ENCODE measurements around the gene CELF5.
A peak's percentile ranks its signal among the peaks of the same experiment; 100 is the strongest.
"Not testable (repeated sequence)": the region's sequence is repeated elsewhere in the genome, so short reads cannot be mapped to it uniquely, and the experiment has no call there.

CELF5 gene

DNA sequence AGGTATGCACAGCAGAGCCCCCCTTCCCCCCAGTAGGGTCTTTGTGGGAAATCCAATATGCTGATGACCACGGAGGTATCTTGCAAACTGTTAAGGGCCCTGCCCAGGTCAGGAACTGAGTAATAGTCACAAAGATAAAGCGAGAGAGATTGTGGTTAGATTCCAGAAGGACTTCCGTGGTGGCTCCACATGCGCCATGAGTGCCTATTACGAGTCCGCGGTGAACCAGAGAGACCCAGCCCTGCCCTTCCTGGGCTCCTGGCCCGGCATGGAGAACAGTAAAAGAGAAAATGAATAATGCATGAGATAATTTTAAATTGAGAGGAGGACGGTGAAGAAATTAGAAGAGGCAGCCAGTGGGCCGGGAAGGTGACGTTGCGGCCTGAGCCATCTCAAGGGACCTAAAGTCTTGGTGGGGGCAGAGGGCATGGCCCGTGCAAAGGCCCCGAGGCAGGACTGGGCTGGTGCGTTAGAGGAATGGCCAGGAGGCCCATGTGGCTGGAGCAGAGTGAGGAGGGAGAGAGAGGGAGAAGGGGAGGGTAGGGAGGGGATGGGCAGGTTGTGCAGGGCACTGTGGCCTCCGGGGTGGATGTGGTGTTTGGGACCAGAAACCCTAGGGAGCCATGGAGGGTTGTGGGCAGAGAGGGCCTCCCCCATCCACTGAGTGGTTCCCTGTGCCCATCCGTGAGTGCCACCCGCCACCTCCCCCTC, 95.3 kb downstream of the CELF5 start:
- DNase-seq: no peak

DNA sequence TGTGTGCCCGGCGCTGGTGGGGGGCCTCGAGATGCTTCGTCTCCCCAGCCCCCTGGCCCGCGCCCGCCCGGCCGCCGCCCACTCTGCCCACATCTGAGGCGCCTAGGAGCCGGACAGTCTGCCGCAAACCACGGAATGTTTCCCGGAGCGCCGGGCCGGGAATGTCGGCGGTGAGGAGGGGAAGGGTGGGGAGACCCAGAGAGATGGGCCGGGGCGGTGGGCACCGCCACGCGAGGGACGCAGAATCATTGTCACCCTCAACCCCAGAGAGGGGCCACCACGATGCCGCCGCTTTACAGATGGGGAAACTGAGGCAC, 95.9 kb downstream of the CELF5 start:
- DNase-seq: no peak

DNA sequence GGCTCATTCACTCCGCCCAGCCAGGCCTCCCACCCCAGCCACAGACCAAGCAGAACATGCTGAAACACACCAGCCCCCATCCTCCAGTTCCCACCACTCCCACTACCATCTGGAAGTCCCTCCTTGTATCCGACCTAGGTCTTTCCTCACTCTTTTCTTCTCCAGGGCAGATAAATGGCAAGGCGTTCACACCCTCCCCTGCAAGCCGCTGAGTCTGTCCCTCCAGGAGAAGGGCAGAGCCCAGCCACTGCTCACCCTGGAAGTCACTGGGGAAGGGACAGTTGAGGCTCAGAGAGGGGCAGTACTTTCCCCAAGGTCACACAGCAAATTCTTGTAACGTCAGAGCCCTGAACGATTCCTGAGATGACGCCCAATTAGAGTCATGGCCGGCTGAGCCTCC, 96.4 kb downstream of the CELF5 start:
- DNase-seq: no peak

DNA sequence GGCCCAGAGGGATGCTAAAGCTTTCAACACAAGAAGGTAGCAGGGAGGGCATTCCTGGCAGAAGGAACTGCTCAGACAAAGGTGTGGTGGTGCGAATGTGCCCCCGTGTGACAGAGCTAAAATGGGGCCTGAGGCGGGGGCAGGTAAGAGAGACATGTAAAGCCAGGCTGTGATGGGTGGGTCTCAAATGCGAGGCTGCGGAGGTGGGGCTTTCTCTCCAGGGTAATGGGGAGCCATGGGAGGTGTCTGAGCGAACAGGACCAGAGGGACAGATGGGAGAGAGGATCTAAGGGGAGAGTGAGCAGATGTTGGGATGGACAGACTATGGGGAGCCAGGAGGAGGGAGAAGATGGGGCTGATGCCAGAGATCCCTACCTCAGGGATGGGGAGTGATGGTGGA, 97.2 kb downstream of the CELF5 start:
- DNase-seq: no peak

DNA sequence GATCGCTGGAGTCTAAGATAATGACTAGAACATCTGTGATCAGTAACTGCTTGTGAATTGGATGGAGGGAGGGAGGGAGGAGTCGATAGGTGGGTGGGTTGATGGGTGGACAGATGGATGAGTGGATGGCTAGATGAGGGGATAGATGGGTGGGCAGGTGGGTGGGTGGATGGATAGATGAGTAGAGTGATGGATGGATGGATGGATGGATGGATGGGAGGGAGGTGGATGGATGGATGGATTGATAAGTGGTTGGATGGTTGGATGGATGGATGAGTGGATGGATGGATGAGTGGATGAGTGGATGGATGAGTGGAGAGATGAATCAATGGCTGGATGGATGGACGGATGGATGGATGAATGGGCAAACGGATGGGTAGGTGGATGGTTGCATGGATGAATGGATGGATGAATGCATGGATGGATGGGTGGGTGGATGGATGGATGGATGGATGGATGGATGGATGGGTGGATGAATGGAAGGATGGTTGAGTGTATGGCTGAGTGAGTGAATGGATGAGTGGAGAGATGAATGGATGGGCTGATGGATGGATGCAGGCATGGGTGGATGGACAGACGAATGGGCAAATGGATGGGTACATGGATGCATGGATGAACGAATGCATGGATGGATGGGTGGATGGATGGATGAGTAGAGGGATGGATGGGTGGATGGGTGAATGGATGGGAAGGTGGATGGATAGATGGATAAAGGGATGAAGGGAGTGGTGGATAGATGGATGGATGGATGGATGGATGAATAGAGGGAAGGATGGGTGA, 97.9 kb downstream of the CELF5 start:
- no peak for DNase-seq

DNA sequence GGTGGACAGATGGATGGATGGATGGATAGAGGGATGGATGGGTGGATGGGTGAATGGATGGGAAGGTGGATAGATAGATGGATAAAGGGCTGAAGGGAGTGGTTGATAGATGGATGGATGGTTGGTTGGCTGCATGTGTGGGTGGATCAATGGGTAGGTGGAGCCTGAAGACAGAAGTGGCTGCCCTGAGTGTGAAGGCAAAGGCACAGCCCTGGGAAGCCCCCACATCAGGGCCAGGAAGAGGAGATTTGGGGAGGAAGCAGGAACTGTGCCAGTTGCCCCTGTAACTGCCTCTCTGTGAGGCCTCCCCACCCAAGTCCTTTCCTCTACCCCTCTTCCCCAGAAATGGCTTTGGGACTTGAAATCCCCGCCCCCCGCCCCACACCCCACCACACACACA, 98.6 kb downstream of the CELF5 start:
- DNase-seq: no peak

DNA sequence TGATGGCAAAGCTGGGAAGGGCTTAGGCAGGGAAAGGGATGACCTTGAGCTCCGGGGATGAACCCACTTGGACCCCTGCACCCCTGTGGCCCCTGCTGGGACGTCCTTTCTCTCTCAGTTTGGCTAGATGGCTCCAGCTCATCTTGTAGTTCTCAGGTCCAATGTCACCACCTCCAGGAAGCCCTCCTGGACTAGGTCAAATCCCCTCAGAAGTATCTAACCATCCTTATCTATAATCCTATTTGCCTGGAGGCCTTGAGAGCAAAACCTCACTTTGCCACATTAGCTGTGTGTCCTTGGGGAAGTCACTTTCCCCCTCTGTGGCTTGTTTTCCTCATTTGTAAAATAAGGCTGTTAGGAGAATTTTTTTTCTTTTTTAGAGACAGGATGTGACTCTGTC, 99.2 kb downstream of the CELF5 start:
- DNase-seq: no peak

DNA sequence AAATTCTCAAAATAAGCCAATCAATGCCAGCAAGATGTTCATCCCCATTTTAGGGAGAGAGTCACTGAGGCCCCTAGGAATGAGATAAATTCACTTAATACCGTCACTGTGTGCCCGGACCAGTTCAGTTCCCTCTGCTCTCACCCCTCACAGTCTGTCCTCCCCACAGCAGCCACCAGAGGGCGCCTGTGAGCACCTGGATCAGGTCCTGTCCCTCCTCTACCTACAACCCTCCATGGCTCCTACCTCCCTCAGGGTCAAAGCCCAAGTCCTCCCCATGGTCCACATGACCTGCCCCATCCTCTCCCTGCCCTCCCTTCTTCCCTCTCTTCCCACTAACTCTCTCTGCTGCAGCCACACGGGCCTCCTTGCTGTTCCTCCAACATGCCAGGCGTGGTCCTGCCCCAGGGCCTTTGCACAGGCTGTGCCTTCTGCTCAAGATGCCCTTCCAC, 100.0 kb downstream of the CELF5 start:
- peak in 13 of 56 donors; percentile 2 to 40 (median 7) for DNase-seq

DNA sequence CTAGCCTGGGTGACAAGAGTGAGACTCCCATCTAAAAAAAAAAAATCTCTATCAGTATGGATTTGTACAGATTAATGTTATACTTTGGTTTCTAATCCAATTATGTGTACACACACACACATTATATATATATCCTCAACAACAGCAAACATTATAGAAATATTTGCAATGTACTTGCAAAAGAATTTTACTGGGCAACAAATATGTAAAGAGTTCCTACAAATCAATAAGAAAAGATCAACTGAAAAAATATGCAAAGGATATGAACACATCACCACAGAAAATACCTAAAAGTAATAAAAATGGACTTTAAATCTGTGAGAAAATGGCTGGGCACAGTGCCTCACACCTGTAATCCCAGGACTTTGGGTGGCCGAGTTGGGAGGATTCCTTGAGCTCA, 101.0 kb downstream of the CELF5 start:
- DNase-seq: no peak

DNA sequence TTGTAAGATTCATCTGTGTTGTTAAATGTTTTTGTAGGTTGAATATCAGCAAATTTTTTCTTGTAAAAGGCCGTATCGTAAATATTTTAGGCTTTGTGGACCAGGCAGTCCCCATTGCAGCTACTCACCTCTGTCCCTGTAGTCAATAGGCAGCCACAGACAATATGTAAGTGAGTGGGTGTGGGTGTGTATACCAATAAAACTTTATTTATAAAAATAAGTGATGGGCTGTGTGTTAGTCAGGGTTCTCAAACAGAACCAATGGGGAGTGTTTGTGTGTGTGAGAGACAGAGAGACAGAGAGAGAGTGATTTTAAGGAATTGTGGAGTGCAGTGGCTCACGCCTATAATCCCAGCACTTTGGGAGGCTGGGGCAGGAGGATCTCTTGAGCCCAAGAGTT, 104.3 kb downstream of the CELF5 start:
- no peak for DNase-seq

DNA sequence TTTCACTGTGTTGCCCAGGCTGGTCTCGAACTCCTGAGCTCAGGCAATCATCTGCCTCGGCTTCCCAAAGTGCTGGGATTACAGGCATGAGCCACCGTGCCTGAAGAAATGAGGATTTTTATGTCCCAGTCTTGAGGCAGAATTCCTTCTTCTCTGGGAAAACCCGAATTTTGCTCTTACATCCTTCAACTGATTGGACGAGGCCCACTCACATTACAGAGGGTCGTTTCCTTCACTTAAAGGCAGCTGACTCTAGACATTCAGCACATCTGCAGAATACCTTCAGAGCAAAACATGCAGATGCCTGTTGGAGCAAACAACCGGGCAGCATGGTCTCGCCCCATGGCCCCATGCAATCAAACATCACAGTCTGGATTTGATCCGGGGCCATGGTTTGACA, 105.6 kb downstream of the CELF5 start:
- DNase-seq: no peak

DNA sequence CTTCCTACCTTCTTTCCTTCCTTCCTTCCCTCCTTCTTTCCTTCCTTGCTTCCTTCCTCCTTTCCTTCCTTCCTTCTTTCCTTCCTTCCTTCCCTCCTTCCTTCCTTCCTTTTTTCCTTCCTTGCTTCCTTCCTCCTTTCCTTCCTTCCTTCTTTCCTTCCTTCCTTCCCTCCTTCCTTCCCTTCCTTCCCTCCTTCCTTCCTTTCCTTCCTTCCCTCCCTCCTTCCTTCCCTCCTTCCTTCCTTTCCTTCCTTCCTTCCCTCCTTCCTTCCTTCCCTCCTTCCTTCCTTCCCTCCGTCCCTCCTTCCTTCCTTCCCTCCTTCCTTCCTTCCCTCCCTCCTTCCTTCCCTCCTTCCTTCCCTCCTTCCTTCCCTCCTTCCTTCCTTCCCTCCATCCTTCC, 107.8 kb downstream of the CELF5 start:
- not testable (repeated sequence) for DNase-seq

DNA sequence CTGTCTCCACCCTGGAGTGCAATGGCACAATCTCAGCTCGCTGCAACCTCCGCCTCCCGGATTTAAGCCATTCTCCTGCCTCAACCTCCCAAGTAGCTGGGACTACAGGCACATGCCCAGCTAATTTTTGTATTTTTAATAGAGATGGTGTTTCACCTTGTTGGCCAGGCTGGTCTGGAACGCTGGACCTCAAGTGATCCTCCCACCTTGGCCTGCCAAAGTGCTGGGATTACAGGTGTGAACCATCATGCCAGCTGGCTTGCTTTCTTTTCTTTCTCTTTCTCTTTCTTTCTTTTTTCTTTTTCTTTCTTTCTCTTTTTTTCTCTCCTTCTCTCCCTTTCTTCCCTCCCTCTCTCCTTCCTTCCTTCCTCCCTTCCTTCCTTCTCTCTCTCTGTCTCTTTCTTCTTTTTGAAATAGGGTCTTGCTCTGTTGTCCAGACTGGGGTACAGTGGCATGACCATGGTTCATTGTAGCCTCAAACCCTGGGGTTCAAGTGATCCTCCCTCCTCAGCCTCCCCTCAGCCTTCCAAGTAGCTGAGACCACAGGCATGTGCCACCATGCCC, 108.6 kb downstream of the CELF5 start:
- DNase-seq: no peak

DNA sequence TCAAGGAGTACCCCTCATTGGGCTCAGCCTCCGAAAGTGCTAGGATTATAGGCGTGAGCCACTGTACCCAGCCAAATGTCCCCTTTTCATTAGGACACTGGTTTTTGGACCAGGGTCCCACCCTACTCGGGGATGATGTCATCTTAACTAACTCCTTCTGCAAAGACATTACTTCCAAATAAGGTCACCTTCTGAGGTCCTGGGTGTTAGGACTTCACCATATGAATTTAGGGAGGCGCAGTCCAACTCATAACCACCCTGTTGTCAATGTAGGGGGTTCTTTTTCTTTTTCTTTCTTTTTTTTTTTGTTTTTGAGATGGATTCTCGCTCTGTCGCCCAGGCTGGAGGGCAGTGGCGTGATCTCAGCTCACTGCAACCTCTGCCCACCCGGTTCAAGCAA, 109.2 kb downstream of the CELF5 start:
- DNase-seq: no peak

DNA sequence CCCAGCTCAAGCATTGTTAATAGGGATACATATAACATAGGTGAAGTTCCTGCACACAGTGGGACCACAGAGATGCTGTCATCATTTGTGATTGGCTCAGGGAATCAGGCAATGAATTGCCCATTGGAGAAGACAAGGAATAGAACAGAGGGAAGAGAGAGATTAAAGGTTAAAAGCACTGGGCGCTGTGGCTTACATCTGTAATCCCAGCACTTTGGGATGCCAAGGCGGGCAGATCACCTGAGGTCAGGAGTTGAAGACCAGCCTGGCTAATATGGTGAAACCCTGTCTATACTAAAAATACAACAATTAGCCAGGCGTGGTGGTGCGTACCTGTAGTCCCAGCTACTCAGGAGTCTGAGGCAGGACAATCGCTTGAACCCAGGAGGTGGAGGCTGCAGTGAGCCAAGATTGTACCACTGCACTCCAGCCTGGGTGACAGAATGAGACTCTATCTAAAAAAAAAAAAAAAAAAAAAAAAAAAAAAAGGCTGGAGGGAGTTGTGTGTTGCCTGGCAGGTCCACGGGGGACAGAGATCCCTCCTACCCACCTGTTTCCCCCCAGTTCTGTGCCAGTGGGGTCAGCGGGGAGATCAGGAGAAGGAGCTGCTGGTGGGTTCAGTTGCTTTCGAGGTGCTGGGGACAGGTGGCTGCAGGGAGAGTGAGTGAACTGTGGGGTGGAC, 110.4 kb downstream of the CELF5 start:
- not testable (repeated sequence) for DNase-seq

DNA sequence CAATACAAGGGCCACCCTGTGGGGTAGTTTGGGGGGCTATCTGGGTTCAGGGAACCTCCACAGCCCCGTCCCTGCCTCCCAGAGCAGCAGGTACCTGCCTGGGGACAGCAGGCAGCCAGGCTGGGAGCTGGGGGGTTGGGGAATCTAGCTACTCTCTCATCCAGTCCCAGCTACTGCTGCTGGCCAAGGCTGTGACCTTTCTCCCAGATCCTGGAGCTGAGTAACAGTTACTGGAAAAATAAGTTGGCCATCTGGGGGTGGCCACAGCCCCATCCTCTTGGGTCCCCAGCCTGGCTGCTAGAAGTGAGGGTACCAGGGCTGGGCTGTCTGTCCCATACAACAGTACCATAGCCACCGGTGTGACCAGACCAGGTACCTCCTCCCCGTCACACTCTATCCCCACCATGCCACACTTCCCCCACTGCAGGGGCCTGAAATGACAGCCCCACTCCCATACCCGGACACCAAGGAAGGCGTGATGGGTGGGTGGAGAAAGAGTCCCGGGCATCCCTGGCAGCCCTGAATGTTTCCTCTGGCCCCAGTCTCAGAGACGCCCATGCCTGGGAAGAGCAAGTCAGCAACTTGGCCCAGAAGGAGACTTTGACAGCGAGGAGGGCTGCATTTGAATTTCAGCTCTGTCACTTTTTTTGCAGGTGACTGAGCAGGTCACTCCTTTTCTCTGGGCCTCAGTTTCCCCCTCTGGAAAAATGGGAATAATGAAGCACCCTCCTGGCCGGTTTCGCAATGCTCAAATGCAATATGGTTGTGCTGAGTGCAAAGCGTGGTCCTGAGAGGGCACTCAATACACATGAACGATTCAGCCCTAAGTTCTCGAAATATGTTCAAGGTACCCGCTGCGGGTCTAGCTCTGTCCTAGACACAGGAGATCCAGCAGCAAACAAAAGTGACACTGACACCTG, 111.2 kb downstream of the CELF5 start:
- peak in 5 of 56 donors; percentile 4 to 11 (median 8) for DNase-seq

DNA sequence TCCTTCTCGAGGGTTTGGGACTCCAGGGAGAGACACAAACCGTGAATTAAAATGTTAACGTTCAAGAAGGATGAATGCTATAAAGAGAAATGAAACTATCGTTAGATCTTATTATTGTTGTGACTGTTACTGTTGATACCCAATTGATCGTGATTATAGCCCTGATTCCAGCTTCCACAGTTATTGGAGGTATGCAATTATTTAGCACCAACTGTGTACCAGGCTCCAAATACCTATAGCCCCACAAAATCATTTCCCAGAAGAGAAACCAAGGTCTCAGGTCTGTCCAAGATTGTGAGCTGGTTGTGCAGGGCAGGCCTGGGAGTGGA, 111.9 kb downstream of the CELF5 start:
- no peak for DNase-seq

DNA sequence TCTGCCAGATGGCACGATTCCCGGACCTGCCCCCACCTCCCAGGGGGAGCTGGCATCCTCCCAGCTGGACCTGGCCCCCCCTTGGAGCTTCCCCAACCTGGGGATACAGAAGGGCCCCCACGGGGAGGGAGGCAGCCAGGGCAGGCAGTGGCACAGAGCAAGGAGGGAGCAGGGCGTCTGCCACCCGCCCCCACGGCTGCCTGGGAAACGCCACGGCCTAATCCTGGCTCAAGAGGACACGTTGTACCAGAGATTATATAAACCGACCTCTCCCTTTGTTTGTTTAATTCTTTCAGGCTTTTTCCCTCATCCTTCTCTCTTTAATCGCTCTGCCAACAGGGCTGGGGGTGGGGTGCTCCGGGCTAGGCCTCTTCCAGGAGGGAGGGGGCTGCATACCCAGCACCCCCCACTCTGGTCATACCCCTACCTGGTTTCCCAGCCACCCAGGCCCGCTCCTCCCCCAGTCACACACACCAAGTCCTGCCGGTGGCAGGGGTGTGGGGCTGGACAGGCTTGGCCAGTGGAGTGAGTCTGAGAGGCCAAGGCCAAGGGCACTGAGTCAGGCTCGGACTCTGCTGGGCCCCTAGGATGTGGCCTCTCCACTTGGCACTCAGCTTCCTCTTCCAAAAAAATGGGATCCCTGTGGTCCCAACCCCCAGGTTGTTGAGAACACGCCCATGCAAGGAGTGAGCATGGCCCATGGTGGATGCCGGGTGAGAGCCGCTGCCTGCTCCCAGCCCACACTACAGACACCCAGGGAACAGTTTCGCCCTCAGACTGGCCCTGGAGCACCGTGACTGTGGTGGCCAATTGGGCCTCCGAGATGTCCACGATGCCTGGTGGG, 112.4 kb downstream of the CELF5 start:
- peak in 55 of 56 donors; percentile 7 to 87 (median 64) for DNase-seq

DNA sequence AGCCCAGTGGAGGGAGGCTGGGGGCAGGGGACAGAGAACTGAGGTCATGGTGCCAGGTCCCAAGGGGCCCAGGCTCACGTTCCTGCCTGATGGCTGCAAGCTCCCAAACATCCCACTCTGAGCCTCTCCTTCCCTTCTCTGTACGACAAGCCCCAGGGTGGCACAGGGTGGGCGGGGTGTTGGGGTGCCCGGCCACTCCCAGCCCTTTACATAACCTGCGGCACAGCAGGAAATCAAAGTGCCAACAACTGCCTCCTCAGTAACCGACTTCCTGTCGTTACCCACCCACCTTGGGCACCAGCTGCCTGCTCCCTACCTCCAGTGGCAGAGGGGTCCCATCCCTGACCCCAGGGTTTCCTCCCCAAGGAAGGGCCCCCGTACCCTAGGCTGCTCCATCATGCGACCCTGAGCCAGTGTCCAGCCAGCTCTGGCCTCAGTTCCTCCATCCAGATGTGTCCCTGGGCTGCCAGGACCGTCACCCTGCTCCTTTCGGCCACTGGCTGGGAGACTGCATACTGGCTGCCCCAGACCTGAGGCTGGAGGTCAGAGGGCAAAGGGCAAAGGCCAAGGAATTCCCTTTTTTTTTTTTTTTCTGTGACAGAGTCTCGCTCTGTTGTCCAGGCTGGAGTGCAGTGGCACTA, 114.2 kb downstream of the CELF5 start:
- peak in 1 of 56 donors; percentile 2 for DNase-seq

DNA sequence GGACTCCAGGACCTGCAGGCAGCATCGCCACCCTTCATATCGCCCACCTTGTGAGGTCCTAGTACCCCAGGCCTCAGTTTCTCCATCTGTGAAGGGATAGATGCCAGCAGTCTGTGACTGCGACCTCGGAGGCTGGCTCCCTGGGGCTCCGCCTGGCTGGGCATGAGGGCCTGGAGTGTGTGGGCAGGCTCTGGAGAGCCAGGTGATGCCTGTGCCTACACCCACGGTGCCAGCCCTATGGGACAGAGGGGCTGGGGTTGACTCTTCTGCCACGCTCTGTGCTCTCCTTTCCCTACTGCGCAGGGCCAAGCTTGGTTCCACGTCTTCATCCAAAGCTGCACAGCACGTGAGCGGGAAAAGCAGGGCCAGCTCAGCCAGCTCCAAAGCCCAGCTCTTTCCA, 115.9 kb downstream of the CELF5 start:
- DNase-seq: no peak
